ENCODE measurements around the gene CARD11.

DNA sequence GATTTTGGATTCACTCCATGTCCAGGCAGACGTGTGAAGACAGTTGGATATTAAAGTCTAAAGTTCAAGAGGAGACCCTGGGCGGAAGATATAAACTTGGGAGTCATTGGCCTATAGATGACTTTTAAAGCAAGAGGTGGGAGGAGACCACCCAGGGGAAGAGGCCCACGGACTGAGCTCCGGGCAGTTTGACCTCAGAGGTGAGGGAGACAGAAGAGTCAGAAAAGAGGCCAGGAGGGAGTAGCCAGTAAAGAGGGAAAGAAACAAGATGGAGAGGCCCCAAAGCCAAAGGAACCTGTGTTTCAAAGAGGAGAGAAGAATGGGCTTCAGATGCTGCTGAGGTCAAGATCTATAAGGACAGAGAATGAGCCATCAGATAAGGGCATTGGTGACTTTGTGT, 11.4 kb downstream of the CARD11 start:
- TF ChIP-seq POLR2AphosphoS5 (IDR thresholded peaks at IDR 0.05; ENCODE audit: low read depth, low read length) (no peak), TAF1 (IDR thresholded peaks at IDR 0.05; ENCODE audit: borderline replicate concordance, low read depth, low read length) (no peak)

Data from GM12892 (cell line).